ENCODE data around the gene MT2A.

Gene MT2A

GRCh38 chr16:56610609-56611111 is 2.3 kb downstream of the MT2A start:
- peak overlapping the region; percentile 60 for H3K4me3 ChIP-seq (ENCODE audit: low read depth, low read length)
- H3K36me3 ChIP-seq (ENCODE audit: control insufficient read depth, insufficient read depth, low read length), result no peaks in the 10 kb centered on the region
- no peaks in the 10 kb centered on the region for H3K9me3 ChIP-seq (ENCODE audit: control insufficient read depth, low read length)
- peak overlapping the region; percentile 71 for H3K27ac ChIP-seq
- TF ChIP-seq CTCF (IDR thresholded peaks at IDR 0.05), result no peak
- peak overlapping the region; percentile 71 for H2AFZ ChIP-seq
- H3K27me3 ChIP-seq (ENCODE audit: control insufficient read depth, insufficient read depth, low read length), result no peaks in the 10 kb centered on the region
- no peaks in the 10 kb centered on the region for H3K79me2 ChIP-seq
- no peak overlapping the region for H3K9ac ChIP-seq
- peaks cover 15% of the 10 kb centered on the region for H3K4me1 ChIP-seq
- H3K4me2 ChIP-seq (ENCODE audit: low read length), result peak overlapping the region; percentile 84

- Histone ChIP-seq H3K4me2 (ENCODE audit: low read length) (no peak overlapping the region), H3K27me3 (ENCODE audit: control insufficient read depth, insufficient read depth, low read length) (no peaks in the 10 kb centered on the region), H3K36me3 (ENCODE audit: control insufficient read depth, insufficient read depth, low read length) (no peaks in the 10 kb centered on the region), H3K9me3 (ENCODE audit: control insufficient read depth, low read length) (no peaks in the 10 kb centered on the region), H3K9ac (no peak overlapping the region), H3K79me2 (no peaks in the 10 kb centered on the region), H3K4me1 (peaks cover 15% of the 10 kb centered on the region), H3K27ac (peak overlapping the region; percentile 68), H2AFZ (no peak overlapping the region), H3K4me3 (ENCODE audit: low read depth, low read length) (no peak overlapping the region)
- TF ChIP-seq CTCF (IDR thresholded peaks at IDR 0.05), result no peak
Measured at GRCh38 chr16:56611281-56611833, 3.0 kb downstream of the MT2A start.

- H3K36me3 ChIP-seq (ENCODE audit: control insufficient read depth, insufficient read depth, low read length), result no peaks in the 10 kb centered on the region
- H2AFZ ChIP-seq, result no peak overlapping the region
- H3K4me2 ChIP-seq (ENCODE audit: low read length), result no peak overlapping the region
- no peak for TF ChIP-seq CTCF (IDR thresholded peaks at IDR 0.05)
- H3K4me1 ChIP-seq, result peaks cover 19% of the 10 kb centered on the region
- no peaks in the 10 kb centered on the region for H3K79me2 ChIP-seq
- H3K4me3 ChIP-seq (ENCODE audit: low read depth, low read length), result no peak overlapping the region
- no peaks in the 10 kb centered on the region for H3K9me3 ChIP-seq (ENCODE audit: control insufficient read depth, low read length)
- H3K9ac ChIP-seq, result no peak overlapping the region
- no peaks in the 10 kb centered on the region for H3K27me3 ChIP-seq (ENCODE audit: control insufficient read depth, insufficient read depth, low read length)
- H3K27ac ChIP-seq, result no peak overlapping the region
Measured at GRCh38 chr16:56613706-56614105, 5.3 kb downstream of the MT2A start.

GRCh38 chr16:56614549-56614991 is 6.2 kb downstream of the MT2A start:
- Histone ChIP-seq H3K4me2 (ENCODE audit: low read length) (no peak overlapping the region), H2AFZ (no peak overlapping the region), H3K9me3 (ENCODE audit: control insufficient read depth, low read length) (no peaks in the 10 kb centered on the region), H3K36me3 (ENCODE audit: control insufficient read depth, insufficient read depth, low read length) (no peaks in the 10 kb centered on the region), H3K27ac (no peak overlapping the region), H3K79me2 (no peaks in the 10 kb centered on the region), H3K4me1 (peaks cover 13% of the 10 kb centered on the region), H3K4me3 (ENCODE audit: low read depth, low read length) (no peak overlapping the region), H3K27me3 (ENCODE audit: control insufficient read depth, insufficient read depth, low read length) (no peaks in the 10 kb centered on the region), H3K9ac (no peak overlapping the region)
- TF ChIP-seq CTCF (IDR thresholded peaks at IDR 0.05), result no peak

GRCh38 chr16:56615353-56615752 is 7.0 kb downstream of the MT2A start:
- no peaks in the 10 kb centered on the region for H3K79me2 ChIP-seq
- no peaks in the 10 kb centered on the region for H3K27me3 ChIP-seq (ENCODE audit: control insufficient read depth, insufficient read depth, low read length)
- H3K4me3 ChIP-seq (ENCODE audit: low read depth, low read length), result no peak overlapping the region
- peaks cover 6% of the 10 kb centered on the region for H3K4me1 ChIP-seq
- no peak overlapping the region for H3K9ac ChIP-seq
- H3K36me3 ChIP-seq (ENCODE audit: control insufficient read depth, insufficient read depth, low read length), result no peaks in the 10 kb centered on the region
- H3K27ac ChIP-seq, result no peak overlapping the region
- no peaks in the 10 kb centered on the region for H3K9me3 ChIP-seq (ENCODE audit: control insufficient read depth, low read length)
- H3K4me2 ChIP-seq (ENCODE audit: low read length), result no peak overlapping the region
- no peak for TF ChIP-seq CTCF (IDR thresholded peaks at IDR 0.05)
- no peak overlapping the region for H2AFZ ChIP-seq

Data from parathyroid adenoma (tissue), 2 donors.